ENCODE measurements around the gene CMYA5. TPM values are rescaled to one million over a fixed set of nuclear protein-coding genes. Genes with fewer than 3 reads are reported as not detected.
A peak's percentile ranks its signal among the peaks of the same experiment; 100 is the strongest.

The CMYA5 gene
- total RNA-seq, 1 donor from 2014 or later = 9.9 TPM

- no peak for DNase-seq (ENCODE audit: low spot score)
Measured at GRCh38 chr5:79834754-79835714, 145.4 kb downstream of the CMYA5 start.

DNA sequence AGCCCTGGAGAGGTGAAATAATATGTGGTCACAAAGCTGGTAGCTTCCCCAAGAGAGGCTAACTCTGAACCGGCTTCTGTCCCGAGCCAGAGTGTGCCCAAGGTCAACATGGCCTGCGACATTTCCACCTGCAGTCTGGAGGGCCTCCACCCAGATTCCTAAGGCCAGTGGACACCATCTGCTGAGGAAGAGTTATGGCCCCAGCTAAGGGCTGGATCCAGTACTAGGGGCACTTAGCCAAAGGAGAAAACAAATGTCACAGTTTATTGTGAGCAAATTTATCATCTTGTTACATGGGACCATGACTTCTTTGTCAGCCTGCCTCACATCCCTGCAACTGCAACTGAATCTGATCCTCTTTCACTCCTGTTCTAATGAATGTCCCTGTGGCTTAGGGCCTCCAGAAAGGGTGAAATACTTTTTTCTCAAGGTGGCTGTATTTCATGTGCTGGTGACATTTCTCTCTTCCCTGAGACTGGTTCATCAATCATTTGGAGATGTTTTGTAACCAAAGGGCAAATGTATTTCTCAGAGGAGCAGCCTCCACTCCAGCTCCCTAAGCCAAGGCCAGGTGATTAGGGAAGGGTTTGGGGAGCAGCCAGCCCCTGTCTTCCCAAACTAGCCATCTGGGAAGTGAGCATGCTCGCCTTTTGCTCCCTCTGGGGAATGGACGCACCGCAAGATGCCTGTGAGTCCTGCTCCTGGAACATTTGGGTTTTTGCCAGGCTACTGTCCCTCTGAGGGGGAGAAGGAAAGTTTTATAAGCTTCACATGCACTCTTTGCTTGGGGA lies 148.3 kb downstream of the CMYA5 start:
- peak; percentile 5 for DNase-seq (ENCODE audit: low spot score)

GRCh38 chr5:79840084-79840990 lies 150.7 kb downstream of the CMYA5 start:
- DNase-seq (ENCODE audit: low spot score) = peak; percentile 9

GRCh38 chr5:79841172-79841571 lies 151.5 kb downstream of the CMYA5 start:
- DNase-seq (ENCODE audit: low spot score) = no peak

DNA sequence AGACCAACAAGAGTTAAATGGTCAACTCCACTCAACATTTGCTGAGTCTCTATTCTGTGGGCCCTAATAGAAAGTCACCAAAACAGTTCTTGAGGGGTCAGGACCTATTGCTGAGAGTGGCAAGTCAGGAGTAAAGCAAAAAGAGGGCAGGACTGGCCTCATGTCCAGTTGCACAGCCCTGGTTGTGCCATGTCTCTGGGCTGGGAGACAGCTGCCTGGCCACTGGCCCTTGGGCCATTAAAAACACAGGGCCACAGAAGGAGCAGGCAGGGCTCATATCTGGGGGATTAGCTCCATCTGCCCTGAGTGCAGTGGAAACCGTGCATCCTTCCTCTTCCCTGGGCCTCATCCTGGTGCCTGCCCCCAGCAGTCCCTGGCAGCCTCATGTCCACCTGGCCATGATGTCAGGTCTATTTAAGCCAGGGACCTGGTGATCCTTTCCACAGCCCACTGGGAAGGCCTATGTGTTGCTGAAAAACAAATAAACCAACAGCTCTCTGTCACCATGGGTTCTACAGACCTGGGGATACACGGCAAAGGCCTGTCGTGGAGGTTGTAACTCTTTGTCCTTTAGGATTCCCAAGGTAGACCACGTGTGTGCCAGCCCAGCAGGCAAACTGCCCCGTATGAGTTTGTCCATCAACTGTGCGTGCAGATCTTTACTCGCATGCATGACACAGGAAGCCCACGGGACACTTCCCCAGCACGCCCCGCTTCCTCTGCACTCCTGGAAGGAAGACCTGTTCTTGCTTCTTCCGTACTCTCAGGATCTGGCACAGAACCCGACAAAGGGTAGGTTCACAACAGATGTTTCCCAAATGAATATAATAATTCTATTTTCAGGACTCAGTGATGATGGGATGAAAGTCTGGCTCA lies 152.6 kb downstream of the CMYA5 start:
- DNase-seq (ENCODE audit: low spot score) = no peak

GRCh38 chr5:79842991-79843390 lies 153.4 kb downstream of the CMYA5 start:
- no peak for DNase-seq (ENCODE audit: low spot score)

DNA sequence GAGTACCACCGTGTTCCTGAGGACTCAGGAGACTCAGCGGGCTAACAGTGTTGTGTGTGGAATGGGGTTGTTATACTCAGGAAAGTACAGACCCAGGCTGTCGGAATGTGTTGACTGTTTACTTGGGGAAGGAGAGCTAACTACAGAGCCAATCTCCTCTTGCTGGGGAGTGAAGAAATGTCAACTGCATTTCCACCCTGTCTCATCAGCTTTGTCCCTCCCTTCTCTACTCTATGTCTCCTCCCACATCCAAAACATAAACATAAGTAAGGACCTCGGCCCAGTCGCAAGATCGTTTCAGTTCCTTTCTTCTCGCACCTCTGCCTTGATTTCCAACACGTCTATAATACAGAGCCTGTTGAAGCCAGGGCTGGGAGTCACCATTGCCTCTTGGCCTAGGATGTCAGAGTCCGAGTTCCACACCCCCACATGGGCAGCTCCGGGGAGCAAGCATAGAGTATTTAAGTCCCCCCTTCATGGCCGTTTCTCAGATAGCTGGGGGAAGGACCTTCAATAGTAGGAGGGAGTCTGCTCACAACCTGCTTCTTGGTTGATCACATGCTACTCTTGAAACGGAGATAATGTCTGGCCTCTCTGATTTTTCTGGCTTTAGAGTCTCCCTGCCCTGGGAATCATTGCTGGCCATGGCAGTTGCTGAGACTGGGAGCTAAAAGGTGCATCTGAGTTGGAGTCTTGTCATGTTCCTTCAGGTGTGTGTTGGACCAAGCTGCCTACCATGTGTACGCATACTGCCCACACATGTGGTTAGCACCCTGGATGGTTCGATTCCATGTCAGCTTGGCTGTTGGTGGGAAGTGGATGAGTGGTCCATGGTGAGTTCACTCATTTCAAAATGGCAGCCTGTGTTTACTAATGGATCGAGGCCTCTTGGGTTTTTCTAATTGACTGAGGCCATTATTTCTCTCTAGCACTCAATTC lies 154.1 kb downstream of the CMYA5 start:
- DNase-seq (ENCODE audit: low spot score) = no peak

DNA sequence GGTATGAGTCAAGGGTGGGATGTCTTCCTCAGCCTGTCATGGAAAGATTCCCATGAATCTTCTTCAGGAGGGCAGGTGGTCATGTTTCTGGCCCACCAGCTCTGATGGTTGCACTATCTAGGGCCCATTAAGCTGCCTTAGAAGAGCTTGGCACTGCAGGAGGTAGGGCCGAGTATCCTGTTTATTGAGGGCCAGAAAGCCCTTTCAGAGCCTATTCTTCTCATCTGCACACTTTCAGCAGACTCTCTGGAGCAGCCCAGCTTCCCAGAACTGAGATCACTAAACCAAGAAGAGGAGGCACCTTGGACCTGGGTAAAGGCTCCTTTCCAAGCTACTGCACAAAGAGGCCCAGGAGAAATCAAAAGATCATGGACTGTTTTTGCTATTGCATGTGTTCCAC lies 154.9 kb downstream of the CMYA5 start:
- no peak for DNase-seq (ENCODE audit: low spot score)

GRCh38 chr5:79845448-79846197 lies 156.0 kb downstream of the CMYA5 start:
- no peak for DNase-seq (ENCODE audit: low spot score)

GRCh38 chr5:79846198-79846521 lies 156.5 kb downstream of the CMYA5 start:
- no peak for DNase-seq (ENCODE audit: low spot score)

- DNase-seq (ENCODE audit: low spot score) = no peak
Measured at GRCh38 chr5:79847561-79847960, 157.9 kb downstream of the CMYA5 start.

DNA sequence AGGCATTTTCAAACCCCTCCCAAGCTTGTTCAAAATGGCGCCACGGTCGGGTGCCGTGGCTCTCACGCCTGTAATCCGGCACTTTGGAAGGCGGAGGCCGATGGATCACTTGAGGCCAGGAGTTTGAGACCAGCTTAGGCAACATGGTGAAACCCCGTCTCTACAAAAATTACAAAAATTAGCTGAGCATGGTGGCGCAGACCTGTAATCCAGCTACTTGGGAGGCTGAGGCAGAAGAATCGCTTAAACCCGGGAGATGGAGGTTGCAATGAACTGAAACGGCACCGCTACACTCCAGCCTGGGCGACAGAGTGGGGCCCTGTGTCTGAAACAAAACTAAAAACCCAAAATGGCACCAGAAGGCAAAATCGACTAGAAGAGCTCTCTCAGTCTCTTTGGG lies 159.4 kb downstream of the CMYA5 start:
- DNase-seq (ENCODE audit: low spot score) = no peak

Other genes with a start within 250 kb of the CMYA5 start
- gene HOMER1, start 175.7 kb upstream of the CMYA5 start, total RNA-seq (ENCODE audit: insufficient read depth, low replicate concordance) = 13.2 TPM
- gene TENT2, start 77.4 kb upstream of the CMYA5 start, total RNA-seq (ENCODE audit: insufficient read depth, low replicate concordance) = 58.3 TPM

Data from umbilical cord (tissue), 2 donors.